WTC11 (cell line): ENCODE results near the gene DTL. TPM values are rescaled to one million over a fixed set of nuclear protein-coding genes. Genes with fewer than 3 reads are reported as not detected.

Source experiments
- ATAC-seq: fragments of 200-7000 bp; cut with Tn5 transposase; 2 replicates; pipeline ENCODE4 v1.10.0; 2021; ENCODE audit warnings: mild to moderate bottlenecking, moderate library complexity
- CTCF ChIA-PET: fragments of 300-600 bp; sonication (Branson Sonifier 250); formaldehyde crosslinking; loops from one replicate; lab custom pipeline; 2021; ENCODE audit warnings: antibody characterized with exemption; lab: Charles Lee
- POLR2A ChIA-PET: fragments of 350-600 bp; sonication (Branson Sonifier 250); formaldehyde crosslinking; loops from one replicate; lab custom pipeline; 2021; ENCODE audit warnings: antibody characterized with exemption; lab: Charles Lee
- DNase-seq: peaks from one replicate; pipeline ENCODE4 v3.0.0; 2021; ENCODE audit warnings: low spot score
- H3K27ac Mint-ChIP-seq: 2 replicates; pipeline ENCODE4 v1.8.0; 2021; ENCODE audit warnings: mixed read lengths
- H3K27me3 Mint-ChIP-seq: 2 replicates; pipeline ENCODE4 v1.8.0; 2021; ENCODE audit warnings: low read depth, mild to moderate bottlenecking, moderate library complexity, mixed read lengths
- H3K36me3 Mint-ChIP-seq: 2 replicates; pipeline ENCODE4 v1.8.0; 2021; ENCODE audit warnings: mixed read lengths
- H3K4me1 Mint-ChIP-seq: 2 replicates; pipeline ENCODE4 v1.8.0; 2022; ENCODE audit warnings: mixed read lengths
- H3K4me3 Mint-ChIP-seq: 2 replicates; pipeline ENCODE4 v1.8.0; 2021; ENCODE audit warnings: mild to moderate bottlenecking, moderate library complexity, mixed read lengths
- H3K9me3 Mint-ChIP-seq: 2 replicates; pipeline ENCODE4 v1.8.0; 2021; ENCODE audit warnings: mixed read lengths
- ARID4B ChIP-seq: sonication (generic); formaldehyde crosslinking; IDR thresholded peaks from 2 replicates; pipeline ENCODE4 v1.8.0; 2023; ENCODE audit warnings: missing genetic modification reagents, mild to moderate bottlenecking, borderline replicate concordance
- ELF4 ChIP-seq: sonication (generic); formaldehyde crosslinking; IDR thresholded peaks from 2 replicates; pipeline ENCODE4 v1.8.1; 2022; ENCODE audit warnings: low read depth, mild to moderate bottlenecking, moderate library complexity, missing genetic modification reagents
- FOXK1 ChIP-seq: sonication (generic); formaldehyde crosslinking; IDR thresholded peaks from 2 replicates; pipeline ENCODE4 v1.8.0; 2022; ENCODE audit warnings: mild to moderate bottlenecking, moderate library complexity, missing genetic modification reagents
- GABPB1 ChIP-seq: sonication (generic); formaldehyde crosslinking; IDR thresholded peaks from 2 replicates; pipeline ENCODE4 v1.8.1; 2023; ENCODE audit warnings: mild to moderate bottlenecking, missing genetic modification reagents
- GTF2I ChIP-seq: fragments of 250-450 bp; sonication (Bioruptor Pico); conservative IDR thresholded peaks from 2 replicates; pipeline ENCODE4 v1.4.0; 2021; ENCODE audit warnings: mild to moderate bottlenecking
- IRF1 ChIP-seq: sonication (generic); formaldehyde crosslinking; IDR thresholded peaks from 2 replicates; pipeline ENCODE4 v1.8.0; 2023; ENCODE audit warnings: missing genetic modification reagents
- JAZF1 ChIP-seq: fragments of 250-450 bp; sonication (Bioruptor Pico); IDR thresholded peaks from 2 replicates; pipeline ENCODE4 v1.9.0; 2021; ENCODE audit warnings: moderate library complexity, mild to moderate bottlenecking, inconsistent platforms
- MLX ChIP-seq: sonication (generic); formaldehyde crosslinking; IDR thresholded peaks from 2 replicates; pipeline ENCODE4 v1.8.1; 2023; ENCODE audit warnings: mild to moderate bottlenecking, missing genetic modification reagents, moderate library complexity
- NFATC4 ChIP-seq: fragments of 250-450 bp; sonication (Bioruptor Pico); IDR thresholded peaks from 2 replicates; pipeline ENCODE4 v1.9.0; 2021; ENCODE audit warnings: mild to moderate bottlenecking
- OVOL2 ChIP-seq: fragments of 250-450 bp; sonication (Bioruptor Pico); IDR thresholded peaks from 2 replicates; pipeline ENCODE4 v1.9.0; 2021; ENCODE audit warnings: mild to moderate bottlenecking, borderline replicate concordance
- PRDM15 ChIP-seq: sonication (generic); formaldehyde crosslinking; IDR thresholded peaks from 2 replicates; pipeline ENCODE4 v1.8.0; 2022; ENCODE audit warnings: missing genetic modification reagents
- USF2 ChIP-seq: sonication (generic); formaldehyde crosslinking; IDR thresholded peaks from 2 replicates; pipeline ENCODE4 v1.8.1; 2023; ENCODE audit warnings: mild to moderate bottlenecking, missing genetic modification reagents, moderate library complexity
- ZNF416 ChIP-seq: fragments of 250-450 bp; sonication (Bioruptor Pico); IDR thresholded peaks from 2 replicates; pipeline ENCODE4 v1.9.0; 2021; ENCODE audit warnings: mild to moderate bottlenecking, inconsistent platforms
- ZSCAN18 ChIP-seq: fragments of 250-450 bp; sonication (Bioruptor Pico); IDR thresholded peaks from 2 replicates; pipeline ENCODE4 v2.1.2; 2022; ENCODE audit warnings: mild to moderate bottlenecking, moderate library complexity
- microRNA-seq: library from miRNA; unstranded; fragments of <30 nt; microRNA quantifications from one replicate; pipeline ENCODE4 v1.2.0, GENCODE V29; 2022; ENCODE audit warnings: borderline number of aligned reads
- total RNA-seq: library from RNA; stranded (reverse); gene quantifications from 3 replicates; pipeline ENCODE4 v1.2.3, GENCODE V29; 2021

DTL gene
- total RNA-seq, 1 experiment from 2014 or later: 52.3 TPM

- TF ChIP-seq ARID4B (CRISPR knock-in tag) (no peak), NFATC4 (CRISPR knock-in tag) (no peak), ELF4 (no peak), PRDM15 (no peak), ZSCAN18 (CRISPR knock-in tag) (no peak)
Observed at GRCh38 chr1:212152869-212153268, 117.3 kb downstream of the DTL start (continued).

- no peak overlapping the region for H3K27ac Mint-ChIP-seq
- H3K4me1 Mint-ChIP-seq: peaks cover 6% of the 10 kb centered on the region
- H3K9me3 Mint-ChIP-seq: peaks cover 10% of the 10 kb centered on the region
- H3K27me3 Mint-ChIP-seq: no peaks in the 10 kb centered on the region; the same call in 1 of the 2 replicates
- ATAC-seq (no peak), DNase-seq (no peak)
- CTCF ChIA-PET: interaction anchor here (1.1 kb wide), 1 partner anchor 118 kb away, joined by 3 read pairs; the partner anchor contains the start of genes DTL and INTS7
- no peak overlapping the region for H3K4me3 Mint-ChIP-seq
- TF ChIP-seq GTF2I (CRISPR knock-in tag) (no peak), JAZF1 (no peak), OVOL2 (CRISPR knock-in tag) (no peak), FOXK1 (CRISPR knock-in tag) (no peak), USF2 (CRISPR knock-in tag) (no peak), IRF1 (CRISPR knock-in tag) (no peak), GABPB1 (no peak), MLX (no peak), ZNF416 (CRISPR knock-in tag) (no peak)
- TF ChIP-seq, all 79 proteins: peak for 0
- H3K36me3 Mint-ChIP-seq: no peaks in the 10 kb centered on the region
- POLR2A ChIA-PET: no interaction called here
Observed at GRCh38 chr1:212153635-212154034, 118.1 kb downstream of the DTL start.

Small RNA genes lying within 50 kb of the gene (microRNA-seq; reads per million reads assigned to microRNA genes)
- gene MIR3122: not detected

Other genes starting within 250 kb of the DTL start
- gene LPGAT1, start 205.0 kb upstream of the DTL start, total RNA-seq: 13.5 to 15.1 TPM (median 14.3 TPM) in 3 replicates
- gene INTS7, start 191 bp upstream of the DTL start, total RNA-seq: 16.3 to 17.3 TPM (median 17.2 TPM) in 3 replicates
- gene PPP2R5A, start 249.7 kb downstream of the DTL start, total RNA-seq: 32.0 to 35.9 TPM (median 32.1 TPM) in 3 replicates